H1 (cell line): ENCODE measurements around the gene PBX3. TPM values are rescaled to one million over a fixed set of nuclear protein-coding genes. Genes with fewer than 3 reads are reported as not detected.

Source experiments
- CTCF ChIA-PET: fragments of 300-600 bp; sonication (Branson Sonifier 250); formaldehyde crosslinking; loops from one replicate; lab custom pipeline; 2021; ENCODE audit not compliant: partially characterized antibody; lab: Charles Lee
- POLR2A ChIA-PET: fragments of 300-600 bp; sonication (Branson Sonifier 250); formaldehyde crosslinking; loops from one replicate; lab custom pipeline; 2021; ENCODE audit warnings: inconsistent platforms; ENCODE audit not compliant: partially characterized antibody; lab: Charles Lee
- DNase-seq, 2 experiments: peaks; one replicate each; pipeline versions ENCODE4 v3.0.0 to v3.0.0-alpha.2; 2010 to 2022; ENCODE audit warnings: low spot score in 2 of 2, low read depth in 1 of 2, mixed read lengths in 1 of 2
- FAIRE-seq: peaks from 2 replicates; lab custom pipeline; 2011; peaks lifted over from hg19 to GRCh38; lab: Jason Lieb, UNC
- H2AFZ ChIP-seq: 2 replicates; pipeline ENCODE4 v1.8.1; 2012; ENCODE audit warnings: low read length, inconsistent platforms
- H2AK5ac ChIP-seq: 2 replicates; pipeline ENCODE4 v1.6.1; 2013; ENCODE audit warnings: low read depth, low read length
- H2BK120ac ChIP-seq: replicated peaks from 2 replicates; pipeline ENCODE3; 2013; ENCODE audit warnings: low read depth, low read length, inconsistent platforms
- H2BK12ac ChIP-seq: 2 replicates; pipeline ENCODE4 v1.6.1; 2013; ENCODE audit warnings: low read depth, low read length
- H2BK15ac ChIP-seq: 2 replicates; pipeline ENCODE4 v1.6.1; 2013; ENCODE audit warnings: low read length
- H2BK20ac ChIP-seq: 2 replicates; pipeline ENCODE4 v1.6.1; 2013; ENCODE audit warnings: low read length
- H2BK5ac ChIP-seq: 2 replicates; pipeline ENCODE4 v1.6.1; 2013; ENCODE audit warnings: low read depth, low read length
- H3K14ac ChIP-seq: 2 replicates; pipeline ENCODE4 v1.6.1; 2013; ENCODE audit warnings: inconsistent platforms; ENCODE audit not compliant: insufficient read length
- H3K18ac ChIP-seq: 2 replicates; pipeline ENCODE4 v1.6.1; 2013; ENCODE audit warnings: low read length; ENCODE audit errors: extremely low read depth
- H3K23ac ChIP-seq: 2 replicates; pipeline ENCODE4 v1.6.1; 2013; ENCODE audit warnings: inconsistent platforms; ENCODE audit not compliant: insufficient read length
- H3K23me2 ChIP-seq: 2 replicates; pipeline ENCODE4 v1.6.1; 2013; ENCODE audit warnings: low read depth, low read length
- H3K27ac ChIP-seq: 2 replicates; pipeline ENCODE4 v1.6.1; 2011; ENCODE audit warnings: low read depth, low read length, inconsistent platforms
- H3K27me3 ChIP-seq, 4 experiments: replicated peaks in 1 of 4; 1 replicate in 1 of 4; 2 replicates in 3 of 4; pipeline versions ENCODE4 v1.6.1 to v1.8.1; 2011 to 2013; ENCODE audit warnings: low read length in 3 of 4, mild to moderate bottlenecking in 3 of 4, inconsistent platforms in 2 of 4, mixed read lengths in 2 of 4, moderate library complexity in 1 of 4; ENCODE audit not compliant: control insufficient read depth in 3 of 4, insufficient read depth in 3 of 4; ENCODE audit errors: extremely low read depth in 1 of 4
- H3K36me3 ChIP-seq, 4 experiments: 2 replicates each; pipeline versions ENCODE4 v1.6.1 to v1.8.1; 2011 to 2013; ENCODE audit warnings: mild to moderate bottlenecking in 4 of 4, low read length in 3 of 4, moderate library complexity in 2 of 4, control low read depth in 1 of 4, inconsistent platforms in 1 of 4; ENCODE audit not compliant: insufficient read depth in 4 of 4, control insufficient read depth in 2 of 4
- H3K4ac ChIP-seq: replicated peaks from 2 replicates; pipeline ENCODE3; 2013; ENCODE audit warnings: low read length, low read depth, mixed read lengths, inconsistent platforms; ENCODE audit not compliant: insufficient read length
- H3K4me1 ChIP-seq, 4 experiments: replicated peaks in 1 of 4; 1 replicate in 1 of 4; 2 replicates in 3 of 4; pipeline versions ENCODE4 v1.6.1 to v1.8.1; 2011 to 2013; ENCODE audit warnings: low read length in 3 of 4, inconsistent platforms in 2 of 4, mixed read lengths in 1 of 4; ENCODE audit not compliant: insufficient read depth in 4 of 4, control insufficient read depth in 3 of 4
- H3K4me2 ChIP-seq, 2 experiments: 2 replicates each; pipeline versions ENCODE4 v1.6.1 to v1.8.1; 2011 to 2013; ENCODE audit warnings: low read depth in 2 of 2, low read length in 2 of 2, control low read depth in 1 of 2, inconsistent platforms in 1 of 2, mild to moderate bottlenecking in 1 of 2; ENCODE audit not compliant: insufficient read depth in 1 of 2
- H3K4me3 ChIP-seq, 4 experiments: fragments of 200-600, 300-600 bp in 1 of 4; sonication (generic), shearing (Covaris generic), sonication (Bioruptor Twin) in 1 of 4; 2 replicates each; pipeline versions ENCODE4 v1.5.1 to v1.8.1; 2011 to 2016; ENCODE audit warnings: low read length in 4 of 4, low read depth in 3 of 4, control low read depth in 2 of 4, inconsistent platforms in 2 of 4, mild to moderate bottlenecking in 2 of 4, mixed read lengths in 1 of 4, moderate library complexity in 1 of 4; ENCODE audit not compliant: insufficient read depth in 2 of 4; ENCODE audit errors: extremely low read depth in 1 of 4
- H3K56ac ChIP-seq: replicated peaks from 2 replicates; pipeline ENCODE3; 2013; ENCODE audit warnings: low read depth, mild to moderate bottlenecking, mixed read lengths, low read length, inconsistent platforms; ENCODE audit not compliant: insufficient read length
- H3K79me1 ChIP-seq: 2 replicates; pipeline ENCODE4 v1.6.1; 2013; ENCODE audit warnings: low read depth, low read length, control low read depth
- H3K79me2 ChIP-seq, 2 experiments: 2 replicates each; pipeline versions ENCODE4 v1.6.1 to v1.8.1; 2012 to 2013; ENCODE audit warnings: low read length in 2 of 2, mild to moderate bottlenecking in 2 of 2, inconsistent platforms in 1 of 2; ENCODE audit not compliant: insufficient read depth in 2 of 2, control insufficient read depth in 1 of 2
- H3K9ac ChIP-seq, 4 experiments: replicated peaks in 1 of 4; 1 replicate in 1 of 4; 2 replicates in 3 of 4; pipeline versions ENCODE4 v1.6.1 to v1.8.1; 2011 to 2013; ENCODE audit warnings: low read depth in 3 of 4, low read length in 3 of 4, control low read depth in 2 of 4, mild to moderate bottlenecking in 2 of 4, moderate library complexity in 2 of 4, inconsistent platforms in 1 of 4; ENCODE audit errors: extremely low read depth in 1 of 4
- H3K9me3 ChIP-seq, 2 experiments: 2 replicates each; pipeline versions ENCODE4 v1.6.1 to v1.8.1; 2012 to 2013; ENCODE audit warnings: mild to moderate bottlenecking in 2 of 2, moderate library complexity in 2 of 2, control low read depth in 1 of 2, inconsistent platforms in 1 of 2, low read depth in 1 of 2, low read length in 1 of 2, mixed read lengths in 1 of 2; ENCODE audit not compliant: insufficient read depth in 2 of 2
- H4K20me1 ChIP-seq, 2 experiments: replicated peaks in 1 of 2; 2 replicates each; pipeline versions ENCODE3 to v1.8.1; 2011 to 2013; ENCODE audit warnings: inconsistent platforms in 2 of 2, low read length in 2 of 2, mild to moderate bottlenecking in 1 of 2; ENCODE audit not compliant: insufficient read depth in 2 of 2, control insufficient read depth in 1 of 2
- H4K5ac ChIP-seq: 2 replicates; pipeline ENCODE4 v1.6.1; 2013; ENCODE audit warnings: low read length, low read depth, mixed read lengths, inconsistent platforms; ENCODE audit not compliant: insufficient read length
- H4K8ac ChIP-seq: 2 replicates; pipeline ENCODE4 v1.8.0; 2013; ENCODE audit warnings: mild to moderate bottlenecking, moderate library complexity, low read length, inconsistent platforms; ENCODE audit not compliant: insufficient read depth; ENCODE audit errors: extremely low read depth
- H4K91ac ChIP-seq: replicated peaks from 2 replicates; pipeline ENCODE3; 2013; ENCODE audit warnings: low read length, mixed read lengths, inconsistent platforms; ENCODE audit not compliant: insufficient read length
- CTBP2 ChIP-seq: IDR thresholded peaks from 2 replicates; pipeline ENCODE4 v1.7.0; 2011; ENCODE audit warnings: borderline replicate concordance, mild to moderate bottlenecking, moderate library complexity, mixed read lengths, low read length; ENCODE audit not compliant: insufficient read depth, insufficient read length
- E2F6 ChIP-seq: IDR thresholded peaks from 2 replicates; pipeline ENCODE4 v1.6.1; 2012; ENCODE audit warnings: inconsistent platforms
- POLR2A ChIP-seq, 2 experiments: IDR thresholded peaks; 1 replicate in 1 of 2; 2 replicates in 1 of 2; pipeline ENCODE4 v1.6.1; 2011; ENCODE audit warnings: low read depth in 2 of 2, low read length in 2 of 2, mild to moderate bottlenecking in 2 of 2; ENCODE audit errors: control extremely low read depth in 1 of 2
- POLR2AphosphoS5 ChIP-seq: IDR thresholded peaks from 2 replicates; pipeline ENCODE4 v1.6.1; 2011; ENCODE audit warnings: low read depth, low read length
- RBBP5 ChIP-seq: IDR thresholded peaks from 2 replicates; pipeline ENCODE4 v1.7.1; 2012; ENCODE audit warnings: low read depth, mild to moderate bottlenecking, inconsistent platforms, low read length, moderate library complexity, borderline replicate concordance
- TBP ChIP-seq: IDR thresholded peaks from 2 replicates; pipeline ENCODE4 v1.6.1; 2011; ENCODE audit warnings: low read depth, low read length, improper control_type of control experiment
- WGBS, 2 experiments: shearing (Covaris generic) in 1 of 2; methylation state at CpG; one replicate each; pipeline versions ENCODE4 v1.1.6 to v1.1.7; 2013 to 2015; ENCODE audit warnings: low lambda C conversion rate in 2 of 2, mixed read lengths in 2 of 2, inconsistent platforms in 1 of 2, low coverage in 1 of 2, missing lambda C conversion rate in 1 of 2; ENCODE audit not compliant: insufficient replicate concordance in 2 of 2, insufficient coverage in 1 of 2, insufficient read length in 1 of 2; ENCODE audit errors: extremely low coverage in 1 of 2, missing lambda C conversion rate in 1 of 2; 5-methylcytosine and 5-hydroxymethylcytosine counted together
- polyA plus RNA-seq, 7 experiments: library from polyadenylated mRNA; depleted of rRNA in 3 of 7; stranded (reverse) in 5 of 7; unstranded in 2 of 7; fragments of >200 nt in 5 of 7; fragments of 200-250 nt in 2 of 7; gene quantifications; 1 replicate in 5 of 7; 2 replicates in 1 of 7; 4 replicates in 1 of 7; pipeline versions ENCODE4 v1.2.1 to v1.2.3, GENCODE V29; 2011 to 2013; ENCODE audit warnings: missing spikeins in 2 of 7, mixed read lengths in 2 of 7
- total RNA-seq: library from RNA; stranded (reverse); fragmentation: NEBNext Ultra II Directional; extraction: Animal tissue kit (Norgen Biotek cat#: 25700); gene quantifications from 2 replicates; pipeline ENCODE4 v1.2.1, GENCODE V29; 2021

Gene PBX3
- total and polyA plus RNA-seq, 2 of the 8 experiments (the other 6 are each of a cell fraction or from before 2014, with no cell fraction given): 22.7 to 44.3 TPM

GRCh38 chr9:125985998-125986655 is 239.0 kb downstream of the PBX3 start:
- H2AFZ ChIP-seq: no peak overlapping the region
- H3K4me1 ChIP-seq: no peaks in the 10 kb centered on the region
- H2BK15ac ChIP-seq: no peak overlapping the region
- WGBS, 2 experiments: 89% methylated on average over 16 of the region's 17 CpGs; no CpG with 5 or more reads in 1 of the 2 experiments
- H3K27me3 ChIP-seq: no peaks in the 10 kb centered on the region; a peak in 1 of 7 replicates
- H3K36me3 ChIP-seq: no peaks in the 10 kb centered on the region
- H3K23me2 ChIP-seq: peaks cover 7% of the 10 kb centered on the region; the same call in 1 of the 2 replicates
- no peak overlapping the region for H4K8ac ChIP-seq
- H3K4me2 ChIP-seq: no peak overlapping the region
- H3K79me1 ChIP-seq: no peaks in the 10 kb centered on the region
- H3K9me3 ChIP-seq: no peaks in the 10 kb centered on the region
- no peak overlapping the region for H2BK5ac ChIP-seq
- H3K79me2 ChIP-seq: no peaks in the 10 kb centered on the region
- no peak overlapping the region for H4K5ac ChIP-seq
- ChIA-PET CTCF (interaction anchor here (0.8 kb wide), 1 partner anchor 143 kb away, joined by 3 read pairs; no protein-coding TSS in a partner anchor), POLR2A (no interaction called here)
- H3K27ac ChIP-seq: no peak overlapping the region
- no peak for DNase-seq
- no peak overlapping the region for H3K14ac ChIP-seq
- no peak overlapping the region for H3K4ac ChIP-seq
- H2BK12ac ChIP-seq: no peak overlapping the region
- no peak overlapping the region for H3K18ac ChIP-seq
- no peak overlapping the region for H3K9ac ChIP-seq
- no peak overlapping the region for H2BK120ac ChIP-seq
- TF ChIP-seq E2F6 (no peak), TBP (no peak), RBBP5 (no peak), POLR2AphosphoS5 (no peak), CTBP2 (no peak), POLR2A (IDR thresholded peaks at IDR 0.05; ENCODE audit: control extremely low read depth in 1 of 2, low read depth in 2 of 2, low read length in 2 of 2) (no peak)
- TF ChIP-seq, all 59 proteins: peak for 0
- no peak overlapping the region for H3K23ac ChIP-seq
- no peak overlapping the region for H3K4me3 ChIP-seq
- H3K56ac ChIP-seq: no peak overlapping the region
- no peak overlapping the region for H2BK20ac ChIP-seq
- FAIRE-seq: no peak
- peaks cover 0 to 3% of the 10 kb centered on the region in 2 experiments for H4K20me1 ChIP-seq
- H2AK5ac ChIP-seq: no peak overlapping the region
- H4K91ac ChIP-seq: no peak overlapping the region
